ENCODE measurements around the gene NADK2.

The NADK2 gene

DNA sequence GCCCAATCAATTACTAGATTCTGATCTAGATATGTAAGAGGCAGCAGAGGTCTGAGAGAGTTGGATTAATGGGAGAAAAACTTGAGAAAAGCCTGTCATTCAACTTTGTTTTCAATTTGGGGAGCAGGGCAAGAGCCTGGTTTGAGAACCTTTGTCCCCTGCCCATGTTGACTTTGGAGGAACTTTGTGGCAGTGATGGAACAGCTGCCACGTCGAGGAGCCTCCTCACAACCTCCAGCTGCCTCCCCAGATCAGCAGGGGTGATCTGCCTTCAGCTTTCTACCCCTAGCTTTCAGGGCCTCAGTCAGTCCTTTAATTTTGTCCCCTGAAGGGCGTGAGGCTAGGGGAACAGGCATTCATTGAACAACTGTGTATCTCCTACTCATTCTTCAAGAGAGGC lies 81.1 kb downstream of the NADK2 start:
- no peak for DNase-seq

DNA sequence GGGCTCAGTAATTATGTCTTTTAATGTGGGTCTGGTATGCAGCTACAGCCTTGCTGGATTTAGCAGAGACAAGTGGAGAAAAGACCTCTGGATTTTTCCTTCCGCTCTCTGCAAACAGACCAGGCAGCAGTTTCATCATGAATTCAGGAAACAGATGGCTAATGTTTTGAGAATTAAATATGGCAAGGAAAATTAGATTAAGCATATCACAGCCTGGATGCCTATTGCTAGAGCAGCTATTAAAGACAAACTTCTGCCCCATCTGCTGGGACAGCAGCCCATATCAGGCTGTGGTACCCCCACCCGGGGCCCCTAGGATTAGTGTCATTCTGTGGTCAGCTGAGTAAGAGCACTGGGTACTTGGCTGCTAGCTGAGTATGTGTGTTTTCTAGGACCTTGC lies 83.6 kb downstream of the NADK2 start:
- DNase-seq: no peak

DNA sequence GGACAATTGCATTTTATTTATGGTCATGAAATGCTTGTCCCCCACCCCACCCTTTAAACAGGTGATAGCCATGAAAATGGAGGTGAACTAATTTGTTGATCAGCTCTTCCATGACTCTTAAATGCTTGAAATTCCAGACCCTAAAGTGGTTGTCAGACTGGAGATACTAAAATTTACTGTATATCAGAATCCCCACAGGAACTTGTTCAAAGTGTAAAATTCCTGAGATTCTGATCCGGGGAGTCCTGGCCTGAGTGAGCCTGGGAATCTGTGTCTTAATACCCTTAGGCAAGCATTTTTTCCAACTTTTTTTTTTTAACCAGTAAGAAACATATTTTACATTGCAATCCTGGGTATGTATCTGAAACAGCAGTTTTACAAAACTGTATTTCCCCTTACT lies 85.1 kb downstream of the NADK2 start:
- no peak for DNase-seq

DNA sequence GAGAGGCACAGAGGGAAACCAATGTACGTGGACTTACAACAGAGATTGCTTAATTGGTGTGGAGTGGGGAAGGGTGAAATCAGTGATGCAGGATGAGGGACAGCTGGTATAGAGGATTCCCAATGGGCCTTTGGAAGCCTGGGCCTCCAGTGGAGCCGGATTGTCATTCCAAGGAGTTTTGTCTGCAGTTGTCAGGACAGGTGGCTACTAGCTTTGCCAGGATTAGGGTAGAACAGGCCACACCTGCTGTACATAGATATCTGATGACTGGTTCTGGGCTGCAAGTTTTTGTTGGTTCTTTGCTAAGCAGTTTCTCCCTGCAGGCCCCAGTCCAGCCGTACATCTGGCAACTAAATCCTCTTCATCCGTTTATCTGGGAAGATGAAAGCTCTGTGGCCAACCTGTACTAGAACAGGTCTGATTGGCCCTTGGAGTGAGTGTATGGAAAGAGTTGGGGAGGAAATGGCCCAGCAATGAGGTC lies 85.6 kb downstream of the NADK2 start:
- no peak for DNase-seq

DNA sequence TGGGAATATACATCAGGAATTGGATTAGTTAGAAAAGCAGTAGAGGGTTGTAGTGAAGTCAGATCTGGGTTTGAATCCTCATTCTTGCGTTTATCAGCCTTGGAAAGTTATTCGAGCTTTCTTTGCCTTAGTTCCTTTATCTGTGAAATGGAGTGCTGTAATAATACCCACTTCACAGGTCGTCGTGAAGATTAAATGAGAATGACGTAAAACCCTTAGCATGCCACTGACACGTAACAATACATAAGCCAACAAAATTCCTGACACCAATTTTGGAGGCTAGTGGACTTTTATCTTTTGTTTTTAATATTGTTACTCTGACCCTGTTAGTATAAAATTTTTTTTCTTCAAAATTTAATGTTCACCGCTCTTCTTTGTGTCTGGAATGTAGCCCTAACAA lies 86.4 kb downstream of the NADK2 start:
- no peak for DNase-seq

DNA sequence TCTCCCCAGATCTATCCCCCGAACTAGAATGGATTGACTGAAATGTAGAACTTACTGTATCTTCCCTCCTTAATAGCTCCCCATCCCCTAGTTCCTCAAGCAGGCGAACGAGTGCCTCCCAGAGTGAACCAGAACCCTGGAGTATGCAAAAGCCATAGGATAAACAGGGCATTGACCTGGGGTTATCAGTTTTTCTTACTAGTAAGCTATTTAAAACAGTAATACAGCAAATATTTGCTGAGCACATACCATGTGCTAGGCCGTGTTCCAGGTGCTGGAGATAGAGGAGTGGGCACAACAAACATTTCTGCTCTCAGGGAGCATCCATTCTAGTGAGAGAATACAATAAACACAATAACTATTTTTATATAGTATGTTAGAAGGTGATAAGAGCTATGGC lies 88.0 kb downstream of the NADK2 start:
- DNase-seq: no peak

DNA sequence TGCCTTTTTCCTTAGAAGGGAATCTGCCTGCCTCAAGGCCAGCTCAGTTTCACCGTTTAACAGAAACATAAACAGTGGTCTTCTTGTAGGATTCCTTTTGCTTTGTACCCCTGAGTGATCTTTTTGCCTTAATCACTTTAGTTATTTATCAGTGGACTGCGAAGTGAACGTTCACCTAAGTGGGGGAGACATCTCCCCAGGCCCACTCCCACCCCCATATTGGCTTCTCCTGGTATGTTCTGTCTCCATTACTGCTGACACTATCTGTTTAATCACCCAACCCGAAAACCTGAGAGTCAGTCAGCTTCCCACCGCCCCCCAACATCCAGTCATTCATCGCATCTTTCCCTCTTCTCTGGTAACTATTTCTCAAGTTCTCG lies 88.4 kb downstream of the NADK2 start:
- no peak for DNase-seq

DNA sequence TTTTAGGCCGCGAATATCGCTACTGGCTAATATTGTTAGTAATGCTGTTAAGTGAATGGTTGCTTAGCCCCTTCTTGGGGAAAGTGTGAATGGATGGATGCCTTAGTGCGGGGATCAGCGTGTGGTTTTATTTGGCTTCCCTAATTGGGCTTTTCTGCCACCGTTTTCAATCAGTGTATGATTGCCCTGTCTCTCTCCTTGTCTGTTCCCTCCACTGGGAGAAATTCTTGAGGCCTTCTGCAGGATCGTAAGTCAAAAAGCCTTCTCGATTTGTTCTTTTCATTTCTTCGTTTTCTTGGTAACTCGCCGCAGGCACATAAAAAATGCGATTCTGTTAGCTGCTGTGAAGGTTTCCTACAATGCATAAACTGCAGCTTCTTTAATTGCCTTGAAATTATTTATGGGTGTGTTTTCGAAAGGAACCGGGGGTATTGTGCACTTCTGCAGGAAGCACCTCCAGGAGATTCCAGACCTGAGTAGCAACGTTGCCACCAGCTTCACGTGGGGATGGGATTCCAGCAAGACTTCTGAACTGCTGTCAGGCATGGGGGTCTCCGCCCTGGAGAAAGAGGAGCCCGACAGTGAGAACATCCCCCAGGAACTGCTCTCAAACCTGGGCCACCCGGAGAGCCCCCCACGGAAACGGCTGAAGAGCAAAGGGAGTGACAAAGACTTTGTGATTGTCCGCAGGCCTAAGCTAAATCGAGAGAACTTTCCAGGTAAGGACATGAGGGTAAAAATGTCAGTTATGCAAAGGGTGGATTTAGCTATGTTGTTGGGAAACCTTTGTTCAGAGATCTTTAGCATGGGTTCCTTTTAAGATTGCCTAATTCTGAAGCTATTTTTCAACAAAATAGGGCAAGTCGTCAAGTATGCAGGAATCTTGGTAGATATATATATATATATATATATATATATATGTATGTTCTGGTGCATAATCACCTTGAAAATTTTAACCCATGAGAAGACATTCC lies 89.1 kb downstream of the NADK2 start:
- DNase-seq: no peak

DNA sequence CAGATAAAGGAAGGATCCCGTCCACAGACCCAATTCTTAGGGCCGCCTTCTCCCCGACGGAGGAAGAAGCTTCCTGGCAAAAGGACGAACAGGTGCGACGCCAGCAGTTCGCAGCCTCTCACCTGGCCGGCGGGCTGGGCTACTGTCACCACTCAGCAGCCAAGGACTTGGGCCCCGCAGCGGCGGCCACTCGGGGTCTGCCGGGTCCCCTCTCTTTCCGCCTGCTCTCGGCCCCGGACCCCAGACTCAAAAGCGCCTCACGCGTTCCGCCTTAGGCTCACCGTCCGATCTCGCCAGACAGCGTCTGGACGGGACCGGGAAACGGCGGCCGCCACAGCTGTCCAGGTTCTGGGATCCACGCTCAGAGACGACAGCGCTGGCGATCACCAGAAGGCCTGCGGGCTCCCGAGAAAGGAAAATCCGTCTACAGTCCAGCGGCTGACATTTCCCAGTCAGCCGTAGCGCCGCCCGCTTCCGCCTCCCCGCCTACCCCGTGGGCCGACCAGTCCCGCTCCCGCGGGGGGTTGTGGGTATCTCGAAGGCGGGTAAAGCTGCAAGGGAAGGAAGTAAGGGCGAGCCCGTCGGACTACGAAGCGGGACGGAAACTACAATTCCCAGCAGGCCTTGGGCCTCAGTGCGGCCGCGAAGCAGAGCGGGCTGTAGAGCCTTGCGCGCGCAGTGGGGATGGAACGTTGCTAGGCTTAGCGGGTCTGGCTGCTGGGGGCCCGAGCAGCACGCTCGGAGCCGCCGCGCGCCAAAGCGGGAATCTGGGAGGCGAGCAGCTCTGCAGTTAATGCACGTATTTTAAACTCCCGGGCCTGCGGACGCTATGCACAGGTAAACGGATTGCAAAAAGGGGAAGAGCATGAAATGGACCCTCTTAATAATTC lies 90.0 kb downstream of the NADK2 start, which contains the start of the genes LMBRD2 and SKP2:
Gene LMBRD2 (minus strand): TSS at position 454 of the 890 bp plus-strand sequence. CDS start 8,538 bp downstream, outside the sequence.
Gene SKP2 (plus strand): TSS at position 678 of the 890 bp plus-strand sequence. CDS start 152 bp downstream, at position 830.
- DNase-seq: peak; percentile 96 to 97

DNA sequence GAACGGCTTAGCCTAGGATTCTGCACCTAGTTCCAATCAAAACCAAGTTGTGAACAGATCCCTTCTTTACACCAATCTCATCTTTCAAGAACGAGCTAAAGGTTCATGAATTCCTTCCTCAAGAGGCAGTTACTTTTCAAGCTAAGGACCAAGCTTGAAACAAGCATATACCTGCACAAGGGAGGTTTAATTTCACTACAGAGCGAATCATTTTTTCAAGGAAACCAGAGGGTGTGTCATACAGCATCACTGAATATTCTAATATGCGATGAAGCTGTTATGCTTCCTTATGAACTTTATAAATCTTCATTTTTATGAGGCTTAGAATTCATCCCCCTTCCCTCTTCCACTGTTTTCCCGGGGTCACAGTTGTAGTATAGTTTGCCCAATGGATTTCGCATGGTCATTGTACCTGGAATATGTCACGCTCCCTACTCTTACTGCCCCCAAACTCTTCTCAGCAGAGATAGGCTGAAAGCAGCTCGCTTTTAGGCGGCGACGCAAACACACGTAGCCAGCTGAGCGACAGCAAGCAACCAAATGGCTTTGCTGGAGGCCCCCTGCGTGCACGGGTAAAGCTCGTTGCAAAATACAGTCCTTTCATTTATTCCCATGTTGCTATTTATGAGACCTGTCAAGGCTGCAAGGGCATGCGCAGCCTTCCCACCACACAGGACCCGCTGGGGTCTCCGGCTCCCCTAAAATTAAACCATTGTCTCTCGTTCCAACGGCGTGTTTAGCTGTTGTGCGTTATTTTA lies 90.9 kb downstream of the NADK2 start:
- DNase-seq: peak; percentile 50 to 67

DNA sequence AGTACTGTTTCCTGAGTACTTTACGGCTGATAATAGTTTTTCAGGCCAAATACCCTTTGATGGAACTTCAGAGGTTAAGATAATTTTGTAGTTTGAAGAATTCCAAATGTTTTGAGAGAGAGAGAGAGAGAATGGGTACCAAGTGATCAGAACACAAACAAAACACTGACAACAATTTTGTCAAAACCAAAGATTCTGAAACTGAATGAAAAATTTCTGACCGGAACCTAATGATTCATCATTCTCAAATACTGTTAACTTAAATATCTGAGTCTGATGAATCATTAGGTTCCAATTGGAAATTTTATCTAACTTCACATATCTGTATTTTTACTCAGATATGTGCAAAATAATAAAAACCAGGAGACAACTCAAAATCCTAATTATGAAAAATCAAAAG lies 94.0 kb downstream of the NADK2 start:
- no peak for DNase-seq

DNA sequence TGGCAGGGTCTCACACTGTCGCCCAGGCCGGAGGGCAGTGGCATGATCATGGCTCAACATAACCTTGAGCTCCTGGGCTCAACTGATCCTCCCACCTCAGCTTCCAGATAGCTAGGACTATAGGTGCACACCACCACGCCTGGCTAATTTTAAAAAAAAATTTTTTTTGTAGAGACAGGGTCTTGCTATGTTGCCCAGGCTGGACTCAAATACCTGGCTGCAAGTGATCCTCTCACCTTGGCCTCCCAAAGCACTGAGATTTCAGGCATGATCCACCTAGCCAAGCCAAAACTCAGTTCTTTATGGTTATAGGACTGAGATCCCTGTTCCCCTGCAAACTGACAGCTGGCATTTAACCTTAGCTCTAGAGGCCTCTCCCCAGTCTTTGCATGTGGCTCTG lies 95.3 kb downstream of the NADK2 start:
- DNase-seq: no peak

DNA sequence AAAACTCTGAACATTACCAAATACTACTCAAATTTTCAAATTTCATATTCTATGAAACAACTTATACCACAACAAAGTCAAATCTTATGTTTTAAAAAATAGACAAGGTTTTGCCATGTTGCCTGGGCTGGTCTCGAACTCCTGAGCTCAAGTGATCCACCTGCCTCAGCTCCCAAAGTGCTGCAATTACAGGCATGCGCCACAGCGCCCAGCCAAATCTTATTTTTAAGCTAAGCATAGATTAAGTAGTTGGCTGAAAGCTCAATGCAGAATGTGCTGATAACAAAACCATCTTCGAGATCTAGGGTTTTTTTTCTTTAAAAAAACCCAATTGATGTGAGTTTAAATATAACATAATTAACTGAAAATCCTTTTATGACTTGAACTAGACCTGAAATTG lies 96.4 kb downstream of the NADK2 start:
- DNase-seq: no peak

Data from activated CD4-positive, alpha-beta T cell treated with anti-CD3 and anti-CD28 coated beads, Interleukin-2, amount 50 U/mL, for 48 hours (primary cell).